DMS79 (cell line): Measurements from ENCODE around the gene TRAF1.
"Not testable (repeated sequence)": the region's sequence is repeated elsewhere in the genome, so short reads cannot be mapped to it uniquely, and the experiment has no call there.

Experiments used
- DNase-seq: peaks from one replicate; lab custom pipeline; 2025; lab: John Stamatoyannopoulos, UW

The TRAF1 gene, protein sequence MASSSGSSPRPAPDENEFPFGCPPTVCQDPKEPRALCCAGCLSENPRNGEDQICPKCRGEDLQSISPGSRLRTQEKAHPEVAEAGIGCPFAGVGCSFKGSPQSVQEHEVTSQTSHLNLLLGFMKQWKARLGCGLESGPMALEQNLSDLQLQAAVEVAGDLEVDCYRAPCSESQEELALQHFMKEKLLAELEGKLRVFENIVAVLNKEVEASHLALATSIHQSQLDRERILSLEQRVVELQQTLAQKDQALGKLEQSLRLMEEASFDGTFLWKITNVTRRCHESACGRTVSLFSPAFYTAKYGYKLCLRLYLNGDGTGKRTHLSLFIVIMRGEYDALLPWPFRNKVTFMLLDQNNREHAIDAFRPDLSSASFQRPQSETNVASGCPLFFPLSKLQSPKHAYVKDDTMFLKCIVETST

GRCh38 chr9:120926397-120926928 is at the start of gene TRAF1:
Gene TRAF1, minus strand, starts transcription at chr9:120926796. Its CDS starts 721 bp downstream, at chr9:120926075.
- DNase-seq: no peak

DNA sequence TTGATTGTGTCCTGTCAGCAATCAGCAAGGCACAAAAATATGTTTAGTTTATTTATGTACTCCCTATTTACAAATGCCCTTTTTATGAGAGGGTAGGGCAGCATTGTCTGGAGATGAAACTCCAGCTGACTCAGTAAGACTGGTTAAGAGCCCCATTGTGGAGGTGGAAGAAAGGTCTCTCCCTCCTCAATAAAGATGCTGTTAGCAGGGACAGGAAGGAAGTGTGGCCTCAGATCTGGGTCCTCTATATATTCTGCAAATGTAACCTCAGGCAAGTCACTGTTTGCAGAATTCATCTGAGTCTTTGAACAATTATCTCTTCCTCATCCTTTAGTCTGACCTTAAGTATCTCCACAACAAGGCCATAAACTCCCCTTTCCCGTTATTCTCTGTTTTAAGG is 48.3 kb upstream of the TRAF1 start:
- no peak for DNase-seq

GRCh38 chr9:120974181-120974580 is 47.6 kb upstream of the TRAF1 start:
- DNase-seq: no peak

DNA sequence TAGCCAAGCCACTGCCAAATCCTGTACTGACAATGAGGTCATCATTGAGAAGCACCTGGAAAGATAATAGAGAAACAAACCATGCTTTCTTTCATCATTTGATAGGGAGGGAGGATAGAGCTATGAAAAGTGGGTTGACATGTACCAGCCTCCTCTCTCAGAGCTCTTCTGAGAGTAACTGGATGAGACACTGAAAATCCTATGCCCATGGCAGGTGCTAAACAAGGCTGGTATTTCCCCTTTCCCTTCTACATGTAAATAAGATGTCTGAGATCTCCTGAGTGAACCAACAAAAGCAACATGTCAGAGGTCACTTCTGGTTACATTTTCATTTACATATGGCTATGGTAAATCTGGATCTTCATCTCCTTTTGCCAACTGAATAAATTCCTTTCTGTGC is 45.3 kb upstream of the TRAF1 start:
- no peak for DNase-seq

DNA sequence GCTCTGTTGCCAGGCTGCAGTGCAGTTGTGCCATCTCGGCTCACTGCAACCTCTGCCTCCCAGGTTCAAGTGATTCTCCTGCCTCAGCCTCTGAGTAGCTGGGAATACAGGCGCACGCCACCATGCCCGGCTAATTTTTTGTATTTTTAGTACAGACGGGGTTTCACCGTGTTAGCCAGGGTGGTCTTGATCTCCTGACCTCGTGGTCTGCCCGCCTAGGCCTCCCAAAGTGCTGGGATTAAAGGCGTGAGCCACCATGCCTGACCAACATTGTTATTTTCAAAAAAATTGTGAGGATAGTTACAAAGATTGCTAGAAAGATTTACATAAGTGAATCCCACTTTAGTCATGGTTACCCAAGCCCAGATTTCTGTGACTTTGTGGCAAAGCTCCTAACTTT is 44.9 kb upstream of the TRAF1 start:
- DNase-seq: not testable (repeated sequence)

DNA sequence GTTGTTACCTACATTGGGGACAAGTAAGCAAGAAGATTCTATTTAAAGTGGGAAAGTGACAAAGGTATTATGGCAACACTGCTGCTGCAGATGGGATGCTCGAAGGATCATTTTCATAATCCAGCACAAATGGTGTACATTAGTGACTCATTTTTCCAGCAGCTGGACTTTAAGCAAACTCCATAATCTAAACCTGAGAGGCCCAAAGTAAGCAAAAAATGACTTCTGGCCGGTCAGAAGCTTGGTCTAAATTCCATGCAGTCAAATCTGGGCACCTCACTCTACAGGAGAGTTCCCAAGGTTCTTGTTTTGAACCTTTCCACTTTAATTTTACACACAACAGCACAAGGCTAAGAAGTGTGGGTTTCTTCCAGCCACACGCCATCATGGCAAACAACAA is 43.6 kb upstream of the TRAF1 start:
- DNase-seq: no peak

DNA sequence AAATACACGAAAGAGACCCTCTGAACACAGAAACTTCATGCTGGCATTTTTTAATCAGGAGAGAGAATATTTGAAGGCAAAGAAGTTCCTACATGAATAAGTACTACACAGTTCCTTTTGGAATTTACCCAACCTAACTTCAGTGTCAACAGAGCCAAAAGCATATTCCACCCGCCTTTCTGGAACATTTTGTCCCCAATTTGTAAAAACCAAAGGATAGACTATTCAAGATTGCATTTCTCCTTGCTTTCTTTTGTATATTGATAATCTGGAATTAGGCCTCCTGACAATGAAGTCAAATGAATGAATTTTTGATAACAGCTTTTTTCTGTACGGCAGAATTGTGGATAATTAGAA is 39.4 kb upstream of the TRAF1 start:
- no peak for DNase-seq

DNA sequence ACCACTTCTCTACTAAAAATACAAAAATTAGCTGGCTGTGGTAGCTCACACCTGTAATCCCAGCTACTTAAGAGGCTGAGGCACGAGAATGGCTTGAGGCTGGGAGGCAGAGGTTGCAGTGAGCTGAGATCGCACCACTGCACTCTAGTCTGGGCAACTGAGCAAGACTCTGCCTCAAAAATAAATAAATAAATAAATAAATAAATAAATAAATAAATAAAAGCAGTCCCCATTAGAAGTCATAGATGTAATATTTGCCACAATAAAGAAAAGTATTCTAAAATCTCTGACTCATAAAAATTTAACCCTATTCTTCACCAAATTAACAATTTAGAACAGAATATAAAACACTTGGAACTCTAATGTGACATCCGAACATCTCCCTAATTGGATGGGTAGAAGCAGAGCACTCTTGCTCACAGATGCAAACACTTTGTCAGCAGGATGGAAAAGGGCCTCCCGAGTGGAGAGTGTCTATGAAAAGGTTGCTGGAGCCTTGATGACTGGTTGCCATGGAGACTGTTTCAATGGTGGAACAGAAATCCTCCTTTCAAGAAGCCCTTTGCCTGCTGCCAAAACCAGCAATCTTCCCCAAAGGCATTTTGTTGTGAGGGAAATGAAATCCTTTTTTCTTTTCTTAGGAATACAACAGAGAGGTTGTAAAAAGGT is 38.9 kb upstream of the TRAF1 start:
- peak; percentile 93 for DNase-seq

DNA sequence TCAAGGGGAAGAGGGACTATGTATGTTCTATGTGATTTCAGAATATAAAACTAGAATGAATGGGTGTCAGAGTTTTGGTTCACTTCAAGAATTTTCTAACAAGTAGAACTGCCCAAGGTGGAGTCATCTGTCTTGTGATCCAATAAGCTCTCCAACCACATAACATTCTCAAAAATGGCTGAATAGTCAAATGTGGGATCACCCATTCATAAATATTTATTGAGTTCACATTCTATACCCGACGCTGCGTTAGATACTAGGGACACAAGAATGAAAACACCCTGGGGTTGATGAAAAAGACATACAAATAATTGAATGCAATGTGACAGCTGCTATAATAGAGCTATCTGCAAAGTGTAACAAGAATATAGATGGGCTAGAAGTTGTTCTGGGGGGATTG is 35.3 kb upstream of the TRAF1 start:
- DNase-seq: no peak

GRCh38 chr9:120960001-120960400 is 33.4 kb upstream of the TRAF1 start:
- DNase-seq: no peak

- DNase-seq: no peak
These were observed 30.3 kb upstream of the TRAF1 start for GRCh38 chr9:120956862-120957261.

DNA sequence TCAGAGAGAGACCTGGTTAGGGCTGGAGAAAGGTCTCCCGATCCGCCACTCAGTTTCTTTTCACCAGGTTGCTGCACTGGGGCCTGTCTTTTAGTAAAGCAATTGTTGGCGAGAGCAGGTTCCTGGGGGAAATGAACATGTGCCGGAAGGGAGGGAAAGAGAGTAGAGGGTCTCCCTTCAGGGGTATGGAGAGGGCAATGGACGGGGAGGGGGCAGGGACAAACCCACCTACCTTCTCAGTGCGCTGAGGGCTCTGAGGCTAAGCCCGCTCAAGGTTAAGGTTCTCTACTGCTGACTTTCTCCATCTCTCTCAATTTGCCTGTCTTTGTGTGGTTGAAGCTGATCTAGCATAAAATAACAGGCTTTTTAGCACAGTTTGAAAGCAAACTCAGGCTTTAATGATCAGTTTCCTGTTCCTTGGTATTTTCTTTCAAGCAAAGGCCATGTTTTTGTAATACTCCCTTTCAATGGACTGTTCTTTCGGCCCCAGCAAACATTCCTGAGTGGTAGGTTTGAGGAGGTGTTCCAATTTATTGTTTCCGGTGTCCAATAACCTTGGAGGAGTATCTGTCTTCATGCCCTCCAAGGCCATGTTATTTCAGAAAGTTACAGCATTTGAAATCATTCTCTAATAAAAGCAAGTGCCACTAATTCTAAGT is 25.5 kb upstream of the TRAF1 start:
- DNase-seq: no peak

DNA sequence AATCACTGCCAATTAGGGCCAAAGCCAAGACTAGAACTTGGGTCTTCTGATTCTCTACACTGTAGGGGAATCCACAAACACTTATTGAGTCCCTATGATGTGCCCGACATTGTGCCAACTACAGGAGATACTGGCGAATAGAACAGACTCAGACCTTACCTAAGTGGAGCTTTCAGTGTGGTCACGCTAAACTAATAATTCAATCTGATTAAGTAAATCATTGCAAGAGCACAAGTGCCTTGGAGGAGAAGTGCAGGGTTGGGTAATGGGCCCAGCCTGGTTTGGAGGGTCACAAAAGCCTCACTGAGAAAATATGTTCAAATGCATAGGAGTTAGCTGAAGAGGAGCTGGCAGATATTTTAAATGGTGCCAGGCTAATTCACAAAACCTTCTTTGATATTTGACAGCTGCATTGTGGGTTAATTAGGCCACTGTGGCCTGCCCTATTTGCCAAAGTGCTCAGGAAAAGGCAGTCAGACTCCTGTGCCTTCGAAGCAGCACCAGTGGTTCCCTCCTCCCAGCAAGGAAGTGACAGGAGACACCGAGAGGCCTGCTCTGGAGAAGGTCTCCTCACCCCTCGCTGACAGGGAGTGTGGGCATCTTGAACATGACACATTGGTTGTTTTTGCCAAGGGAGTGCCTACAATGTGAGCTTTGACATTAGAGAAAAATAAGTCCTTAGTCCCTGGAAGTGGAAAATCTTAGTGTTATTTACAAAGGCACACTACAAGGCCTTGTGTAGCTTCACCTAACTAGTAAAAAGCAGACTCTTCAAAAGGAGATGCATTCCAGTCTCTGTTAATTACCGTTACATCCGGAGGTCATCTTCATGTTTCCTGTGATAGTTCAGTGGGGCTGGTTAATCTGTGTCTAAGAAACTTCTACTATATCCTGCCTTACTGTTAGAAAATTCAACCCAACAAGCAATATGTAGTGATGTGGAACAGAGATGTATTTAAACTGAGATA is 24.1 kb upstream of the TRAF1 start:
- DNase-seq: peak; percentile 64

DNA sequence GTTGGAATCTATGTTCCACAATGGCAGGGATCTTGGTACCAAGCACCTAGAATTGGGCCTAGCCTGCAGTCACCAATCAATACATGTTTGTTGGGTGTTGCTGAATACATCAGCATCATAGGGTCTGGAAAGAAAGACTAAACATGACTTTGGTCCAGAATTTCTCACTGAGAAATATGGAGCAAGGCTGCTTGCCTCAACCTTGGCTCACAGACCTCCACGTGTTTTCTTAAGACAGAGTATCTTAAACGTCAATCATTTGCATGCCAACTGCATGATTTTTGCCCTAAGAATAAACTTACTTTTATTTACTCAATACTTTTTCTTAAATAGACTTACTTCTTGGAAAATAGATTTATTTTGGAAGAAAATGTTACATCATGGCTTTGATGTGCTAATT is 22.7 kb upstream of the TRAF1 start:
- DNase-seq: no peak

GRCh38 chr9:120948824-120949223 is 22.2 kb upstream of the TRAF1 start:
- no peak for DNase-seq

- DNase-seq: no peak
These were observed 20.6 kb upstream of the TRAF1 start for GRCh38 chr9:120947222-120947621.

- no peak for DNase-seq
These were observed 19.7 kb upstream of the TRAF1 start for GRCh38 chr9:120946259-120946658.

GRCh38 chr9:120944948-120945347 is 18.4 kb upstream of the TRAF1 start:
- DNase-seq: no peak

GRCh38 chr9:120944434-120944843 is 17.8 kb upstream of the TRAF1 start:
- DNase-seq: no peak

DNA sequence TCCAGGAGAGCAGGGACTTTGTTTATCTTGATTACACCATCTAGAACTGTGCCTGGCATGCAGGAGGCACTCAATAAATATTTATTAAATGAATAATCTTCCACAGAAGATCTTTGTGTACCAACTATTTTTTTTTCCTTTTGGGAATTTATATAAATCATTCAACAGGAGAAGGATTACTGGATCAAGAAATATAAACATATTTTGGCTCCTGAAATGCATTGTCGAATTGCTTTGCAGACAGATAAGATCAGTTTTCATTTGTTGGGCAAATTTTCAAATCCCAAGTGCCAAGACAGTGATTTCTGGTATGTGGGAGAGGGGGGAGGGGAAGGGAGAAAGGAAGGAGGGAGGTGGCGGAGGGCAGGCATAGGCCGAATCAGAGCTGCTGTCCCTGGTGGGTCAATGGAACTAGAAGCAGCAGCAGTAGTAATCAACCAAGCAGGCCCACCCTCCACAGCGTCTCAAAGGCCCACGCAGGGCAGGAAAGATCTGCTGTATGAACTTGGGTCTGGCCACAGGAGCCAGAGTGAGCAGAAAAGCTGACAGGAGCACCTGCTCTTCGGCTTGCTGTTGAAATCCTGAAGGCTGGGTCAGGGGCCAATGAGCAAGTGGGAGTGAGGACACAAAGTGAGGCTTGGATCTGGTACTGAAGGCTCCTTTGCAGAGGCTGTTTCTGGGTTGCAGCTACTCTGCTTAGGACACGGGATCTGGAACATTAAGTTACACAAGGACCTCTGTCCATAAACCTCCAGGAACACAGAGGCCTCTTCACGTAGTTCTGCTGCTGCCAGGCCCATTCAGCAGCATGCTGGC is 15.8 kb upstream of the TRAF1 start:
- no peak for DNase-seq
